ENCODE measurements around the gene SMCR8.
"Not testable (repeated sequence)": the region's sequence is repeated elsewhere in the genome, so short reads cannot be mapped to it uniquely, and the experiment has no call there.

The SMCR8 gene

DNA sequence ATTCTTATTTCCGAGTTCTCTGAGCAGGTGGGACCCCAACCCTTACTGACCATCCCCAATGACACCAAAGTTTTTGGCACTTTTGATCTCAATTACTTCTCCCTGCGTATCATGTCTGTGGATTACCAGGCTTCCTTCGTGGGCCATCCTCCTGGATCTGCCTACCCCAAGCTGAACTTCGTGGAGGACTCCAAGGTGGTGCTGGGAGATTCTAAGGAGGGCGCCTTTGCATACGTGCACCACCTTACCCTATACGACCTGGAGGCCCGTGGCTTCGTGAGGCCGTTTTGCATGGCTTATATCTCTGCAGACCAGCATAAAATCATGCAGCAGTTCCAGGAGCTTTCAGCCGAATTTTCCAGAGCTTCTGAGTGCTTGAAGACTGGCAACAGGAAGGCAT is 868 bp downstream of the SMCR8 start:
- DNase-seq, result no peak

DNA sequence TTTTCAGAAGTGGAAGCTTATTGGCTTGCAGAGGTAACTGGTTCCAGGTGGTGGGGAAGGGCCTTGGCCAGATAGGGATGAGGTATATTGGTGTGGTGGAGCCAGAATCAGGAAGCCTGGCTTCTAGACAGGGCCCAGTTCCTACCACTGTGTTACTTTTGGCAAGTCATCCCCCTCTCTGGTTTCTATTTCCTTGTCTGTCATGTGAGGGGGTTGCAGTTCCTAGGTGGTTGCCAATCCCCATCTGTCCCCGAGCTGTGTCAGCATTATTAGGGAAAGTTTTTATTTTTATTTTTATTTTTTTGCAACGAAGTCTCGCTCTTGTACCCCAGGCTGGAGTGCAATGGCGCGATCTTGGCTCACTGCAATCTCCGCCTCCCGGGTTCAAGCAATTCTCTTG is 3.0 kb downstream of the SMCR8 start:
- DNase-seq, result no peak

DNA sequence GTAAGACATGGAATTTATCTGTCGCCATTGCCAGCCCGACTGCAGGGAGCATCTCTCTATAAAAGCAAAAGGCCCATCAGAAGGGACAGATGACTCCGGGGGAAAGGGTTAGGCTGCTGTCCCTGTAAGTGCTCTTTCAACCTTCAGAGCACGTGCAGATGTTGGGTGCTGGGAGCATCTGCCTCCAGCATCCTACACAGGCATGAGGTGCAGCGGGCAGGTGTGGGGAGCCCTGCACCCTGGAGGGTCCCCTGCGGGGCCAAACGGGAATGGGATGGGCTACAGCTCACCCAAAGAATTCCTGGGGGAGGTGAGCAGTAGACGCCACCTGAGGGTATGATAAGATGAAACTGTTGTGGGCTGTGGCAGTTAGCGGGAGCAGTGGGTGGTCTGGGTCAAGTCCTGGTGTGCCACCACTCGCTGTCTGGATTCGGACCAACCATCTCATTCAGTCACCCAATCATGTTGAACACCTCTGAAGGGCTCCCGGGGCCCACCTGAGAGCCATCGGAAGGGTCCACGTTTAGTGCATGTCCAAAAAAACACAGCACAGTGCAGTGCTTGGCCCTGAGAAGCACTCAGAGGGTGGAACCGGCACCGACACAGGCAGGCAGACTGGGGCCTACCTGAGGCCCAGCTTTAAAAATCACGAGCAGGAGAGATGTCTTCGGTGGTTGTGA is 3.8 kb downstream of the SMCR8 start:
- no peak for DNase-seq

- DNase-seq, result peak in 12 of 51 donors; percentile 10 to 32 (median 18)
Observed at GRCh38 chr17:18319604-18320256, 4.6 kb downstream of the SMCR8 start.

DNA sequence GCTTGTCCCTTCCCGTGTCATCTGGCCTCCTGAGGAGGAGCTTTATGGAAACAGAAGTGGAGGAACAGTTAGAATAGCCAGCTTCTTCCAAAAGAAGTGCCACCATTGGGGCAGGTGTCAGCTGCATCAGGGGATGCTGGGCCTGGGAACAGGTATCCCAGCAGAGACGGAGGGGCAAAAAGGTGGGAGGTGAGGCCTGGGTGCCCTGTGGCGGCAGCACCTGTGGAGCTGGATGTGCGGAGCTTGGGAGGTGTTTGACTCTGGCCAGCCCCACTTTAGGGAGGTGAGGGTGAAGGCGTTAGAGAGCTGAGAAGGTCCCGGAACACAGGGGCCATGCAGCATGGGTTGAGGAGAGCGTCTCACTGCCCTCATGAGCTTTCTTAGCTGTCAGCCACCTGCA is 5.2 kb downstream of the SMCR8 start:
- no peak for DNase-seq

DNA sequence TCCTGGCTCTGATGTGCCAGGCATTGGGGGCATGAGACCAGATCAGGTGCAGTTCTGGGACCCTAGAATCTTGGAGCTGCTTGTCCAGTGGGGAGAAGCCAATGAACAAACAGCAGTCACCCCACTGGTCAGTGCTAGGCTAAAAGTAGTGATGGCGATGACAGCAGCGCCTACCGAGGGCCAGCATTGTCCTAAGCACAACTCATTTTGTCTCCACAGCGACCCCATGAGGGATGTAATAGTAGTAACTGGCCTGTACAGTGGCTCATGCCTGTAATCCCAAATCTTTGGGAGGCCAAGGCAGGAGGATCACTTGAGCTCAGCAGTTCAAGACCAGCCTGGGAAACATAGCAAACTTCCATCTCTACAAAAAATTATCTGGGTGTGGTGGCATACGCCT is 6.2 kb downstream of the SMCR8 start:
- DNase-seq, result no peak

GRCh38 chr17:18322522-18322921 is 7.4 kb downstream of the SMCR8 start:
- DNase-seq, result no peak

DNA sequence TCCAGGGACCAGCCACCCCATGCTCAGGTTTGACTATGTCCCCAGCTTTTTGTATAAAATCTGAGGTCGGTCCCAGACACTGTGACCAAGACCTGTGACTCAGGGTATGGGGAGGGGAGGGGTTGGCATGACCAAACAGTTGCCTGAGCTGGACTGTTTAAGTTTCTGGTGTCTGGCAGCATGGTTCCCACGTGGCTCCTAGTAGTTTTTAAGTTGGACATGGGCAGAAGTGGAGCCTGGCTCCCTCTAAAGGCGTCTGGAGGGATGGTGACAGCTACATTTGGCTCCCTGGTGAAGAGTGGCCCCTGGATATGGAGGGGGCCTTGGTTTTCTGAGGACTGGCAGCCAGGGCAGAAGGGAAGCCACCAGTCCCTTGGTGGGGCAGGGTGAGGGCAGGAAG is 7.9 kb downstream of the SMCR8 start:
- DNase-seq, result no peak

DNA sequence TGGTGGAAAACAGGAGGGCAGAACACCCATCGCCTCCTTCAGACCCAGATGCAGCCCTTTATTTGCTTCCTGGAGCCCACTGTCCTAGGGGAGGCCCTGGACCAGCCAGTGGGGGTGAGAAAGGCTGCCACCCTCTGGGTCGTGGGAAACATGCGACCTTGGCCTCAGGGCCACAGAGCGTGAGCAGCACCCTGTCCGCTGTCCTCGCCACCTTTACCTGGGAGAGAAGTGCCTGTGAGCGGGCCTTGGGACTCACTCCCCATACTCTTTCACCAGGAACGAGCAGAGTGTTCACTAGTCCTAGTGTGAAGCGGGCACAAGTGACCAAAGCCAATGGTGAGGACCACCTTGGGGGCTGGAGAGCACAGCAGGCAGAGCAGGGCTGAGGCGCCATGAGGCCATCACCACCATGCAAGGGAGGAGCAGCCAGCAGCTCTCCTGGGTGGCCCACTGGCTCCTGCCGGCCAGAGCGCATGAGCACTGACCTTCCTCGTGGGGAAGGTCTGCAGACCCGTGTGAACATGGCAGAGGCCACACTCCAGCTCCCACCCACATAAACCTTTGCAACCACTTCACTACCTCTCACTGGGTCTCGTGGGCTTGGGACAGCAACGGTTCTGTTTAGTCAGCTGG is 8.5 kb downstream of the SMCR8 start:
- no peak for DNase-seq

DNA sequence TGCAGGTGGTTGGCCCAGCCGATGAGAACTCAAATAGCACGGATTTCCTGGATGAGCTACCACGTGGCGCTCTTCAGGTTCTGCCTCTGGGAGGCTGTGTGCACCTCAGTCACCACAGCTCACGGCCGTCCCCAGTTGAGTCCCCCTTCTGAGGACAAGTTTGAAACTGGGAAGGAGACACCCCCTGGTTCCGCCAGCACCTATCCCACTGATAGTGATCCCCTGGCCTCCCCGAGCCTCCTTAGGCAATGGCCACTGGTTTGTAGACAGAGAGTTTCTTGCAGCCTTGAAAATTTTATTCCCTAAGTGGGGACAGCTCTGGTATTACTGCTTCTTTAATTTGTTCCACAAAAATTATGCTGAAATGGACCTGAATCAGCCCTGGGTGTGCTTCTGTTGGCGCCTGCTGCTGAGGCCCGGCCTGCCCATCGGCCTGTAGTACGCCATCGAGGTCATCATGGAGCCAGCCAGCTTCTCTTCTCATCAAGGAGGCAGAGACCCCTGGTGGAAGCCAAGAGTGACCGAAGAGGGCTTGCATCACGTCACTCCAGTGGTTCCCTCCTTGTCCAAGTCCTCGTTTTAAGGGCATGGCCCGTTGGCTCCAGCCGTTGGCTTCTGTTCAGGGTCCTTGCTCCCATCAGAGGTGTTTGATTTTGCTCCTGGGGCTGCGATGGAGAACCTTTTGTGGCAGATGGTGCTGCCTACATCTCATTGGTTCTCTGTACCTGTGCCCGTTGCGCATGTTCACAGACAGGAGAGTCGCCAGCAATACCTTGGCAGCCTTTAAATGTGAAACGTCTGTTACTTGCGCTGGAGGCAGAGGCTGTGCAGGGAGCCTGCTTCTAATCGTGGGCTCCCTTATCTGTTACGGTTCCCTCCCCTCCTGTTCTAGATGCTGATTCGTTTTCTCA is 9.3 kb downstream of the SMCR8 start:
- DNase-seq, result no peak

DNA sequence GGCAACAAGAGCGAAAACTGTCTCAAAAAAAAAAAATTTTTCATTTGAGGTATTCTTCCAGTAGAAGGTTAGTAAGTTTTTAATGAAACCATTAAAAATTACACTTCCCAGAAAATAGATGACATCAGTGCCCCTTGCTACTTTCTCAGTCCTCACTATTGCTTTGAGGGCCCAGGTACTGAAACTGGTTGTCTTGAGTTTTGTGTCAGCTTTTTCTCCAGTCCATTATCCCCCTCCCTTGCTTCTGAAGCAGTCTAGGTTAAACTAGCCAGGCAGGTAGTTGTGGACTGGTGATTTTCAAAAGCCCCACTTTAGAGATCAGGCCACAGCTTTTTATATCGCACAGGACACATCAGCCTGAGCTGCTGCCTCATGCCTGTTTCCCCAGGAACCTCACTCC is 10.9 kb downstream of the SMCR8 start:
- DNase-seq, result no peak

DNA sequence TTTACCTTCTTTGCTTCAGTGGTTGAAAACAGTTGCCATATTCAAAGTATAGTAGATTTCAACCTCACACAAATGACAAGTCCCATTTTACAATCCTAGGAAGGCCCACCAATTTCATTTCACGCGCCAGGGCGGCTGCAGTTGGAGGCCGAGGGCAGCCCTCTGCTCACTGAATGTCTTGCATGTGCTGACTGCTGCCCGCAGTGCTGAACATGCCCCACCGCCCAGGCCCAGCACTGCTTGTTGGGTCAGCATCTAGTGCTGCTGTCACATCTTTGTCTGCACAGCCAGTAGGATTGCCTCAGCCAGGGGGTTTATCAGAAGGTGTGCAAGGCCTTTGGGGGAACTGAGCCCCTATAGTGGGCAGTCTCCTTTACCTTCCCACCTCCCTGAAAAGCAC is 11.5 kb downstream of the SMCR8 start:
- DNase-seq, result no peak

- no peak for DNase-seq
Observed at GRCh38 chr17:18327093-18327492, 12.0 kb downstream of the SMCR8 start.

- no peak for DNase-seq
Observed at GRCh38 chr17:18327556-18327955, 12.5 kb downstream of the SMCR8 start.

DNA sequence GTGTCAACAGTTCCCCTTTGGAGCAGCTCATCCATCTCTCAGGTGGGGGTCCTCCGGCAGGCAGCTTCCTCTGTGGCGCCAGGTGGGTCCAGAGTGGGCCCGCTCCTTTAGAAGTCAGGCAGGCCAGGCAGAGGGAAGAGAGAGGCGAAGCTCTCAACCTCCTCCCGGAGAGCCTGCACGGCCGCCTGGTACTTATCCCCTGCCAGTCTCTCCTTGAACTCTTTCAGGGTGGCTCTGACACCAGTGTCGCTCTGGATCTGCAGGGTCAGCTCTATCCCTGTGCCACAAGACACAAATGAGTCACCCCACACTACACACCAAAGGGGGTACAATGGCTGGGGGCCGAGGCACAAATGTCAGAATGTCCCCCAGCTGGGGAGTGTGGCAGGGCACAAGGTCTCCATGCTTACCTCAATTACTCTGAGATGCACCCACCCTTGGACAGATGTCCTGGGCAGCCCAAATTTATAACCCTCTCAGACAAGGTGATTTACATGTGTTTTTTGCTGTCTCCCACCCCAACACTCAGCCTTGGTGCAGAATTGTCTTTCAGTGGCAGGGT is 13.6 kb downstream of the SMCR8 start:
- no peak for DNase-seq

- DNase-seq, result no peak
Observed at GRCh38 chr17:18331879-18332278, 16.8 kb downstream of the SMCR8 start.

DNA sequence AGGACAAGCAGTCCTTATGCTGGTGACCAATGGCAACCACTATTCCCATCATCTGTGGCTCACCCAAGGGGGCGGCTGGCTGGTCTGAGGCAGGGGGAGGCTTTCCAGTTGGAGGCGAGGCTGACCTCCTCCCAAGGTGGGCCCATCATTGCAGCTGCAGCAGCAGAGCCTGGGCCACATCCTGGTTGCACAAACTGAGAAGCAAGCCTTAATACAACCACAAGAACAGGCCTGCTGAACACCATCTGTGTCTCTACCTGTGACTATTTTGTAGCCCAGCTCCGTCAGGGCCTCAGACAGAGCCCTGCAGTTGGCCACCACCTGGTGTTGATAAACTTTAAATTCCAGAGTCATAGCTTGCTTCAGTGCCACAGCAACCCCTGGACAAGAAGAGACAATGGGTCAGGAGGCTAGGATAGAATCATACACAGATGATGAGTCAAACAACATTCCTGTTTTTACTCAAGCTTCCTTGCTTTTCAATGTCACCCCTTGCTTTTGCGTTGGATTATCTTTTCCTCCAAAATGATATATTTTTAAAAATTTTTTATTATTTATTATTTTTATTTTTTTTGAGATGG is 17.9 kb downstream of the SMCR8 start:
- DNase-seq, result no peak

DNA sequence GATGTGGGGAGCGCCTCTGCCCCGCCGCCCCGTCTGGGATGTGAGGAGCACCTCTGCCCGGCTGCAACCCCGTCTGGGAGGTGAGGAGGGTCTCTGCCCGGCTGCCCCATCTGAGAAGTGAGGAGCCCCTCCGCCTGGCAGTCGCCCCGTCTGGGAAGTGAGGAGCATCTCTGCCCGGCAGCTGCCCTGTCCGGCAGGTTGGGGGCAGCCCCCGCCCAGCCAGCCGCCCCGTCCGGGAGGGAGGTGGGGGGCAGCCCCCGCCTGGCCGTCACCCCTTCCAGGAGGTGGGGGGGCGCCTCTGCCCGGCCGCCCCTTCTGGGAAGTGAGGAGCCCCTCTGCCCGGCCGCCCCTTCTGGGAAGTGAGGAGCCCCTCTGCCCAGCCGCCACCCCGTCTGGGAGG is 23.1 kb downstream of the SMCR8 start:
- DNase-seq, result not testable (repeated sequence)

DNA sequence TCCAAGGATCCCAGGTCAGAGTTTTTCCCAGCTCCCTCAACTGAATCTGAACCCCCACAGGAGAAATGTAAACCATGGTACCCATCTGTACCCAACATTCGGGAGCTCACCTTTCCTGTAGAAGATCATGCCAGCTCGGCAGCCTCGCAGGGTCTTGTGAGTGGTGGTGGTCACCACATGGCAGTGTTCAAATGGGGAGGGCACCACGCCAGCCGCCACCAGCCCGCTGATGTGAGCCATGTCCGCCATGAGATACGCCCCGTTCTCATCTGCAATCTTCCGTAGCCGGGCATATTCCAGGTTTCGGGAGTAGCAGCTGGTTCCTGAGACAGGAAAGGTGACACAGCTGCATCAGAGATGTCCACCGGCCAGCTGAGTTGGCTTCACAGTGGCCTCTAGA is 24.8 kb downstream of the SMCR8 start:
- DNase-seq, result no peak

DNA sequence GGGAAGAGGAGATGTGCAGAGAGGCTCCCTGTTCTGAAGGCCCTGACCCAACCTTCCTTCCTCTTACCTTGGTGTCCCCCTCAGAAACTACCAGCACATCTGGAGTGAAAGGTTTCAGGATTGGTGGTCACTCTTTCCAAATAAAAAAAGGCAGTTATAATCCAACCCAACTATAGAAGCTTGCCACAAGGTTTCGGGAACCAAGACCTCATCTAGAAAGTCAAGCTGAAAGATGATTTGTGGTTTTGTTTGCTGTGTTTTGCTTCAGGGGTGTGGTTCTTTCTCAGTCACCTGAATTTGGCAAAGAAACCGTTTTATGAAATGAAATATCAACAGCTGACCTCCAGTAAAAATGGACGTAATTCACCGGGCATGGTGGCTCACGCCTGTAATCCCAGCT is 28.9 kb downstream of the SMCR8 start:
- DNase-seq, result no peak

GRCh38 chr17:18353541-18353940 is 38.4 kb downstream of the SMCR8 start:
- DNase-seq, result no peak
